WTC11 (cell line): ENCODE data around the gene SST. TPM values are rescaled to one million over a fixed set of nuclear protein-coding genes. Genes with fewer than 3 reads are reported as not detected.

Experiments
- ARID4B ChIP-seq: sonication (generic); formaldehyde crosslinking; IDR thresholded peaks from 2 replicates; pipeline ENCODE4 v1.8.0; 2023; ENCODE audit warnings: missing genetic modification reagents, mild to moderate bottlenecking, borderline replicate concordance
- ATF2 ChIP-seq: sonication (generic); formaldehyde crosslinking; IDR thresholded peaks from 2 replicates; pipeline ENCODE4 v1.8.1; 2022; ENCODE audit warnings: low read depth, missing genetic modification reagents, borderline replicate concordance
- PRDM15 ChIP-seq: sonication (generic); formaldehyde crosslinking; IDR thresholded peaks from 2 replicates; pipeline ENCODE4 v1.8.0; 2022; ENCODE audit warnings: missing genetic modification reagents
- PREB ChIP-seq: sonication (generic); formaldehyde crosslinking; IDR thresholded peaks from 2 replicates; pipeline ENCODE4 v1.8.1; 2022; ENCODE audit warnings: mild to moderate bottlenecking, missing genetic modification reagents, moderate library complexity, borderline replicate concordance
- ZBTB21 ChIP-seq: sonication (generic); formaldehyde crosslinking; IDR thresholded peaks from 2 replicates; pipeline ENCODE4 v1.8.1; 2023; ENCODE audit warnings: mild to moderate bottlenecking, missing genetic modification reagents, borderline replicate concordance
- ZNF425 ChIP-seq: fragments of 250-450 bp; sonication (Bioruptor Pico); conservative IDR thresholded peaks from 2 replicates; pipeline ENCODE4 v1.9.0; 2021; ENCODE audit warnings: mild to moderate bottlenecking
- ZNF532 ChIP-seq: fragments of 250-450 bp; sonication (Bioruptor Pico); IDR thresholded peaks from 2 replicates; pipeline ENCODE4 v1.9.0; 2021; ENCODE audit warnings: mild to moderate bottlenecking, borderline replicate concordance
- total RNA-seq: library from RNA; stranded (reverse); gene quantifications from 3 replicates; pipeline ENCODE4 v1.2.3, GENCODE V29; 2021
- TF ChIP-seq, protein P1 (sequence below): sonication (generic); formaldehyde crosslinking; IDR thresholded peaks from 2 replicates; pipeline ENCODE4 v1.8.0; 2023; ENCODE audit warnings: missing genetic modification reagents
- TF ChIP-seq, protein P2 (sequence below): sonication (generic); formaldehyde crosslinking; conservative IDR thresholded peaks from 2 replicates; pipeline ENCODE4 v1.8.1; 2022; ENCODE audit warnings: mild to moderate bottlenecking, missing genetic modification reagents
- TF ChIP-seq, protein P3 (sequence below): sonication (generic); formaldehyde crosslinking; IDR thresholded peaks from 2 replicates; pipeline ENCODE4 v1.8.1; 2022; ENCODE audit warnings: low read depth, mild to moderate bottlenecking, moderate library complexity, missing genetic modification reagents, borderline replicate concordance

SST gene
- total RNA-seq, 1 experiment from 2014 or later = 0.70 TPM

- TF ChIP-seq PRDM15 (CRISPR knock-in tag) (no peak), ZNF425 (CRISPR knock-in tag) (no peak), ATF2 (no peak), ZBTB21 (no peak), ARID4B (CRISPR knock-in tag) (no peak), PREB (CRISPR knock-in tag) (no peak), ZNF532 (CRISPR knock-in tag) (no peak)
- TF ChIP-seq, protein P1, sequence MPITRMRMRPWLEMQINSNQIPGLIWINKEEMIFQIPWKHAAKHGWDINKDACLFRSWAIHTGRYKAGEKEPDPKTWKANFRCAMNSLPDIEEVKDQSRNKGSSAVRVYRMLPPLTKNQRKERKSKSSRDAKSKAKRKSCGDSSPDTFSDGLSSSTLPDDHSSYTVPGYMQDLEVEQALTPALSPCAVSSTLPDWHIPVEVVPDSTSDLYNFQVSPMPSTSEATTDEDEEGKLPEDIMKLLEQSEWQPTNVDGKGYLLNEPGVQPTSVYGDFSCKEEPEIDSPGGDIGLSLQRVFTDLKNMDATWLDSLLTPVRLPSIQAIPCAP = no peak
- TF ChIP-seq, protein P2, sequence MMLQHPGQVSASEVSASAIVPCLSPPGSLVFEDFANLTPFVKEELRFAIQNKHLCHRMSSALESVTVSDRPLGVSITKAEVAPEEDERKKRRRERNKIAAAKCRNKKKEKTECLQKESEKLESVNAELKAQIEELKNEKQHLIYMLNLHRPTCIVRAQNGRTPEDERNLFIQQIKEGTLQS (CRISPR knock-in tag) = no peak
- TF ChIP-seq, protein P3, sequence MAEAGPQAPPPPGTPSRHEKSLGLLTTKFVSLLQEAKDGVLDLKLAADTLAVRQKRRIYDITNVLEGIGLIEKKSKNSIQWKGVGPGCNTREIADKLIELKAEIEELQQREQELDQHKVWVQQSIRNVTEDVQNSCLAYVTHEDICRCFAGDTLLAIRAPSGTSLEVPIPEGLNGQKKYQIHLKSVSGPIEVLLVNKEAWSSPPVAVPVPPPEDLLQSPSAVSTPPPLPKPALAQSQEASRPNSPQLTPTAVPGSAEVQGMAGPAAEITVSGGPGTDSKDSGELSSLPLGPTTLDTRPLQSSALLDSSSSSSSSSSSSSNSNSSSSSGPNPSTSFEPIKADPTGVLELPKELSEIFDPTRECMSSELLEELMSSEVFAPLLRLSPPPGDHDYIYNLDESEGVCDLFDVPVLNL (CRISPR knock-in tag) = no peak
Observed at GRCh38 chr3:187706971-187707370, 36.8 kb upstream of the SST start (continued).
